ENCODE measurements around the gene PGGHG.

- TF ChIP-seq POLR2A (IDR thresholded peaks at IDR 0.05) (no peak), CTCF (IDR thresholded peaks at IDR 0.05) (no peak)
Observed at GRCh38 chr11:299951-300735, 11.2 kb downstream of the PGGHG start.

Measured in right lobe of liver (tissue), 4 donors.